GM19238 (cell line): ENCODE data around the gene ID3.
A peak's percentile ranks its signal among the peaks of the same experiment; 100 is the strongest.

Experiments used
- DNase-seq: peaks from one replicate; pipeline ENCODE4 v3.0.0; 2011; ENCODE audit warnings: low spot score; ENCODE audit not compliant: insufficient read length

Gene ID3, protein sequence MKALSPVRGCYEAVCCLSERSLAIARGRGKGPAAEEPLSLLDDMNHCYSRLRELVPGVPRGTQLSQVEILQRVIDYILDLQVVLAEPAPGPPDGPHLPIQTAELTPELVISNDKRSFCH

DNA sequence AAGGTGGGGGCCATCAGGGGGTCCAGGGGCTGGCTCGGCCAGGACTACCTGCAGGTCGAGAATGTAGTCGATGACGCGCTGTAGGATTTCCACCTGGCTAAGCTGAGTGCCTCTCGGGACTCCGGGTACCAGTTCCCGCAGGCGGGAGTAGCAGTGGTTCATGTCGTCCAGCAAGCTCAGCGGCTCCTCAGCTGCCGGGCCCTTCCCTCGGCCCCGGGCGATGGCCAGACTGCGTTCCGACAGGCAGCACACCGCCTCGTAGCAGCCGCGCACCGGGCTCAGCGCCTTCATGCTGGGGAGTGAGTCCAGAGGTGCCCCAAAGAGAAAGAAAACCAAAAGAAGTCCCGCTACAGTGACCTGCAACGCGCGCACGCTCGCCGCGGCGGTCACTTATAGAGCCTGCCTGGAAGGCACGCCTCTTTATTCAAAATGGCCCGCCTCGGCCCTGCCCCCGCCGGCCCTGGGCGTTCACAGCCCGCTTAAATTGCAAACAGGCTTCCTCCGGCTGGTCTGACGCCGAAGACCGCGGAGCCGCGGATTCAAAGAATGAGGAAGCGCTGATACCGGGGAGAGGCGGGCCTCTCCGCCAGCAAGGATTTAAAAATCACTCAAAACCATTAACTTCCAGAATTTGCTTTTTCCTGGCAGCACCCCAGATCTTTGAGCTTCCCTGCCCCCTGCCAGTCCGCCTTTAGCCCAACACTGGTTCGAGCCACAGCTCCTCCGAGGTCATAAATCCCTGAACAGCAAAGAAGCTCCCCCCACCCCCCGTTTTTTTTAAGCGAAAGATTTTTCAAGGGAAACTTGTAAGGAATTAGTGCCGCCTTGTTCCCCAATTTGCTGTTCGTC lies at the start of gene ID3:
Gene ID3, minus strand, starts transcription at position 366 of the 849 bp plus-strand sequence. Its CDS starts 75 bp downstream, at position 291.
- DNase-seq = peak; percentile 67

DNA sequence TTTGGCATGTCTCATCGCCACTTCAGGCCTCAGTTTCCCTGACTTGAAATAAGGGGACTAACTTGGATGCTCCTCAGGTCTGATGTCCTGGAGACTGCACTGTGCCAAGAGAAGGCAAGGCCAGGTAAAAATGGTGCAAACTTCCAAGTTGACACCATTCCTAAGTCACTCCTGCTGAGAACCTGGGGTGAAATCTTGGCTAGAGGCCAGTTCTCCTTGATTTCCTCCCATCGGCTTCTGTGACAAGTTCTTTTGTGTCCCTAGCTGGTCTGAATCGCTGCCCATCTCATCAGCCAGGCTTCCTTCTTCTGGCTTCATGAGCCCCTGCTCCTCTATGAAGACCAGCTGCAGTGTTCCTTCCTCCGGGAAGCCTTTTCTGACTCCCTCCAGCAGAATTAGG lies 48.6 kb upstream of the ID3 start:
- DNase-seq = no peak

DNA sequence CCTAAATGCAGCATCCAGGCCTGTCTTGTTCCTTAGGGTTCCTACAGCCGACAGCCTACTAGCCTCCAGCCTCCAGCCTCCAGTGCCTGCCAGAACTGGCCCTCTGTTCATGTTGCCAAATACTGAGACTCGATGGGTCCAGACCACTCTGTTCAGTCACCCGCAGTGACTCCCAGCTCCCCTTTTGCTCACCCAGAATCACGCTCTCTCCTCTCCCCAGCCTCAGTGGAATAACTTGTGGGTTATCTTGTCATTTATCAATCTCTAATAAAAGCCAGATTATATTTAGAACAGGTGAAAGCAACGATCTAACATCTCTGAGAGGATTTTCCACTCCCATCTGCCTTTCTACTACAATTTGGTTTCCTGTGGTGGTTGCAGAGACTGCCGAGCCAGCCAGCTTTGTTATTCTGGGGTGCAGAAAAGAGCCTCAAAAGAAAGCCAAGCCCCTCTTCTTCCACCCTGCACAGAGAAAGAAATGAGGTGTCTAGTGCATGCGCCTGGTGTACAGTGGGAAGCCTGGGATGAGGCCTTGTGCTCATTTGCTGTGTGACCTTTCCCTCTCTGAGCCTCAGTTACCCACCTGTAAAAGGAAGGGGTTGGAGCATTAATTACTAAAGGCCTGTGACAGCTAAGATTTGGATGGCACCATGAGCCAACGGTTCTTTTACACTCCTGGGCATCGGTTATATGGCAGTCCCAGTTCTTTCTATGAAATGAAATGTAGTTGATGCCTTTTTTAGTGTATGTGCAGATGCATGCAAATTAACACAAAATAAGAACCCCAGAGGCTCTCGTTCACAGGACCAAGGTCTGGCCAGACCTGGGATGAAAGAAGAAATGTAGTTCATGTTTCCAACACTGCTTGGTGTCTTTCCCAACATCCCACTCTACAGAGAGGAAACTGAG lies 42.9 kb upstream of the ID3 start:
- DNase-seq = no peak

DNA sequence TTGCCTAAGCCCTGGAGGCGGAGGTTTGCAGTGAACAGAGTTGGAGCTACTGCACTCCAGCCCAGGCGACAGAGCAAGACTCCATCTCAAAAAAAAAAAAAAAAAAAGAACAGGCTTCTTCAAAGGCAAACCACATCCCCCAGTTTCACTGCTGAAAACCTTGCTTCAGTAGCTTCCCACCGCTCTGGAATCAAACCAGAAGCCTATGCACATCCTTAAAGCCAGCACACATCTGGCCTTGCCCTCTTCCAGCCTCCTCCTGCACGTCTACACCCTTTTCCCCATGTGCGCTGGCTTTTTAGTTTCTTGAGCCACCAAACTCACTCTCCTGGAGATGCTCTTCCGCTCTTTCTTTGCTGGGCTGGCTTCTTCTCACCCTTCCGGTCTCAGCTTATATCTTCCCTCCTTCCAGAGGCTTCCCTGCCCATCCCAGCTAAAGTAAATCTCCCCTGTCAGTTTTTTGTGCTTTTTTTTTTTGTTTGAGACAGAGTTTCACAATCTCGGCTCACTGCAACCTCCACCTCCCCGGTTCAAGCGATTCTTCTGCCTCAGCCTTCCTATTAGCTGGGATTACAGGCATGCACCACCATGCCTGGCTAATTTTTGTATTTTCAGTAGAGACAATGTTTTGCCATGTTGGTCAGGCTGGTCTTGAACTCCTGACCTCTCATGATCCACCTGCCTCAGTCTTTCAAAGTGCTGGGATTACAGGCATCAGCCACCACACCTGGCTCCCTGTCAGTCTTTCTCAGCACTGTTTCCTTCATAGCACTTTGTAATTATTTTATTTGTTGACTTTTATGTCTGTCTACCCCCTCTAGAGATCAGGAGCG lies 42.0 kb upstream of the ID3 start:
- DNase-seq = no peak

DNA sequence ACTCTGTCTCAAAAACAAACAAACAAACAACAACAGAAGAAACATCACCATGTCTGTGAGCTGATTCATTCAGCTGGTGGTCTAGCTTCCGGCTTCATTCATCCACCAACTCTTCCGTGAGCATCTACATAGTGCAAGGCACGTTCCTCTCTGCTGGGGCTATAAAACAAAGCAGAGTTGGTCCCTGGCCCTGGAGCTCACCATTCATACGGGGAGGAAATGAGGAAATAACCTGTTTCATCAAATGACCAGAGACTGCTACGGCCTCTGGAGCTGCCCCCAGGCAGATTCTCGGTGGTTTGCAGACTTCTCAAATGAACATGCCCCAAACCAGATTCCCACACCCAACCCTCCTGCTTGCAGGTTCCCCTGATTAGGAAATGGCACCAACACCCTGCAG lies 41.0 kb upstream of the ID3 start:
- DNase-seq = no peak

DNA sequence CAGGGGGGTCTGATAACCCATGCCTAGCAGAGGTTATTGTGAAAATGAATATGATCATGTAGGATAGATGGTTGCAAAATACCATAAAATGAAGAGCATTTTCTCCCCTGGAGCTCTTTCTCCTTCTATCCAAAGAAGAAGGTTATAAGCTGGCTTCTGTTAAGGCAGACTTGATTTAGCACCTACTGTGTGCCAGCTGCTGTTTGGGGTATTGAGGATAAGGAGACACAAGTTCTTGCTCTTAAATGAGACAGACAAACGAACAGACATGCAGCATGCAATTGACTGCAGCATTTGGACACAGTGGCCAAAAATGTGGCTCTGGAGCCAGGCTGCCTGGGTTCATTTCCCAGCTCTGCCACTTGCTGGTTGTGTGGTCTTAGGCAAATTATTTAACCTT lies 39.8 kb upstream of the ID3 start:
- no peak for DNase-seq

DNA sequence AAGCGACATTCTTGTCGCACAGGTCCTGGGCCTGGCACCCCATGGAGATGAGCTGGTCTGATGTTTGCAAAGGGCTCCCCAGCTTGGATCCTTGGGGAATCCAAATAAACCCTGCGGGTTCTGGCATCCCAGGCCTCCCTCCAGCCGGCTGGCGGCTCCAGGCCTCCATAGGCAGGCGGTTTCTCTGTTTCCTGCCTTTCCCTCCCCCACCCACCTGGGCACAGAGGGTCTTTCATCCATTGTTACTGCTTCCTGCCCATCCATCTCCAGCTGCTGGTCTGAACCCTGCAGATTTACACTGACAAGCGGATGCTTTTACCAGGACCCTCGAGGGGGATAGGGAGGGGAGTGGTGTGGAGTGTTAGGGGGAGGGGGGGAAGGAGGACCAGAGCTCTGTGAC lies 39.1 kb upstream of the ID3 start:
- no peak for DNase-seq

DNA sequence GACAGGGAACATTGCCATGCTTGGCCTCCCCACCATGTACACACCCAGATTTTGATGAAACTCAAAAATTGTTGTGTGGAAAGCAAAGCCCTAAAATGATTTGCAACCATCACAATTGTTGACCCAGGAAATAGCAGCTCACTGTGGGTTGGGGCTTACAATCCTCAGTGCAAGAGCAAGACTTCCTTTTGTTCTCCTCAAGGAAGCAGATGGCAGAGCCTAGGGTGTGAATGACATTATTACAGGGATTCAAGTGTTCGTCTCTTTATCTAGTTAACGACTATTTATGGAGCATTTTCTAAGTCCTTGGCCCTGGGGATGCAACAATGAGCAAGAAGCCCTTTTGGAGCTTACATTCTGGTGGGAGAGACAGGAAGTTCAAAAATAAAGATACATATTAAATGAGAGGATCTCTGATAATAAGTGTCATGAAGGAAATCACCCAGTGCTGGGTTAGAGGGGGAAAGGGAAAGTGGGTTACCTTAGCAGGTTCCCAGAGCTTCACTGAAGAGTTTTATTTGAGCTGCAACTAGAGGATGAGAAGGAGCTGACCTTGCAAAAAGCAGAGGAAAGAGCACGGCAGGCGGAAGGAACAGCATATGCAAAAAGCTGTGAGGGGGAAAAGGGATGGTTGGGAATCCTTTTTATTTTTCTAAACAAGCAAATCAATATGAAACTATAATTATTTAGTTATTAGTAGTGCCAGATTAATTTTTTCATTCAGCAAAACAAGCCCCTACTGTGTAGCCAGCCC lies 38.5 kb upstream of the ID3 start:
- no peak for DNase-seq

DNA sequence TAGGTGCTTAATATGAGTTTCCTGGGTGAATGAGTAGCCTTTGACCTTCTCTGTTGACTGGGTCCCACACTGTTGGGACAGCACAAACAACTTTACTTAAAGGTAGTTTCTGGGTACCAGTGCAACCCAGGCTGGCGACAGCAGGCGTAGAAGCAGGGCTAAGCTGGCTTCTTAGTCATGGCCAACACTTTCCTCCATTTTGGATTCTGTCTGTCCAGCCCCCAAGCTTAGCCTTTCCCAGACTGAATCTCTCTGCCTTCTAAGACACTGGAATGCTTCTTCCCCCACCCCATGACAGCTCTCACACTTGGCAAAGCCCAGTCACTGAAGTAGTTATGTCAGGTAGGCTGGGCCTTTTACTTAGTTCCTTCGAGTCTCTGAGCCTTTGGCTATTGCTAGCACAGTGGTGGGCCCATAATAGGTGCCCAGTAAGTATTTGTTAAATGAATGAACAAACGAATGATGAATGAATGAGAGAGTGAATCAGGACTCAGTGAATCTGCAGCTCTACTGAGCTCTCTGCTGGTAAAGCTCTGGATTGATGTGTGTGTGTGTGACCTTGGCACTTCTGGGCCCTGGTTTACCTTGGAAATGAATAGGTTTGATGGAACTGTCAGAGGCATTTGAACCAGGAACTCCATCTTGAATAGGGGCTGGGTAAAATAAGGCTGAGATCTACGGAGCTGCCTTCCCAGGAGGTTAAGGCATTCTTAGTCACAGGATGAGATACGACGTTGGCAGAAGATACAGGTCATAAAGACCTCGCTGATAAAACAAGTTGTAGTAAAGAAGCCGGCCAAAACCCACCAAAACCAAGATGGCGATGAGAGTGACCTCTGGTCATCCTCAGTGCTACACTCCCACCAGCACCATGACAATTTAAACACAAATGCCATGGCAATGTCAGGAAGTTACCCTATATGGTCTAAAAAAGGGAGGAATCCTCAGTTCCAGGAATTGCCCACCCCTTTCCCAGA lies 37.4 kb upstream of the ID3 start:
- DNase-seq = no peak

DNA sequence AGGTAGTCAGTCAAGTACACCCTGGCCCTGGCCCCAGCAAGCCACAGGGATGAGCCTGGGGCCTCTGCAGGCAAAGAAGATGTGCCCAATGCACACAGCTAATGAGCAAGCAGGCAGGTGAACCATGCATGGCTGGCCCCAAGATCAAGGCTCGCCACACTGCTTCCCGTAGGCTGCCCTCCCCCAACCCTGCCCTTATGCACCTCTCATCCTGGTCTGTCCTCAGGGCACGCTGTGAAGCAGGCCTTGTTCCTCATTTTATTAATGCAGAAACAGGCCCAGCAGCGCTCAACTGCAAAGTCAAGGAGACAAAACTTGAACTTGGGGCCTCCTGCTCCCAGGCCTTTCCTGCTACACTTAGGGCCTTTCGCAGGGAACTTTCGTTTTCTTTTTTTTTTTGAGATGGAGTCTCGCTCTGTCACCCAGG lies 35.6 kb upstream of the ID3 start:
- no peak for DNase-seq

DNA sequence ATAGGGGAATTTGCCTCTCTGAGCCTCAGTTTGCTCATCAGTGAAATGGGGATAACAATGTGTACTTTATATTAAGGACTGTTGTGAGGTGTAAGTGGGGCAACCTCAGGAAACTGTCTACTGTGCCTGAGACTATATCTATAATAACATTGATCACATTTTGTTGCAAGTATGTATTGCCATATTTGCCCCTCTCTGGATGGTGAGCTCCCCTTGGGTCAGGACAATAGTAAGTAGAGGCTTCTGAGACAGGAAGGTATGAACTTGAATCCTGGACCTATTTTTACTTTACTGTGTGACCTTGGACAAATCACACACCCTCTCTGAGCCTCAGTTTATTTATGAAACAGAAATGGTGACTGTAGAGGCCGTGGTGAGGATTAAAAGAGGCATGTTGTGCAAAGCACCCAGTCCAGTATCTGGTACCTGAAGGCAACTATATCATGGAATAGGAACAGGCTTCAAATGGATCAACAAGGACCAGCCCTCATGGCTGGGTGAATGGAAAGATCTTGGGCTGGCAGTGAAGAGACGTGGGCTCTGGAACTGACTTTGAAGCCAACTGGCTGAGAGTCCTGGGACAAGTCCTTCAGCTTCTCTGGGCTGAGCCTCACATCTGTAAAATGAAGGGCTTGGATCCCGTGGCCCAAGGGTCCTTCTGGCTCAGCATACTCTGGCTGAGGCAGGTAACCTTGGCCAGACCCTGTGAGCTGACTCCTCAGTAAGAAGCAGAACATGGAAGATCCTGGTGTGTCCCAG lies 35.0 kb upstream of the ID3 start:
- DNase-seq = no peak

DNA sequence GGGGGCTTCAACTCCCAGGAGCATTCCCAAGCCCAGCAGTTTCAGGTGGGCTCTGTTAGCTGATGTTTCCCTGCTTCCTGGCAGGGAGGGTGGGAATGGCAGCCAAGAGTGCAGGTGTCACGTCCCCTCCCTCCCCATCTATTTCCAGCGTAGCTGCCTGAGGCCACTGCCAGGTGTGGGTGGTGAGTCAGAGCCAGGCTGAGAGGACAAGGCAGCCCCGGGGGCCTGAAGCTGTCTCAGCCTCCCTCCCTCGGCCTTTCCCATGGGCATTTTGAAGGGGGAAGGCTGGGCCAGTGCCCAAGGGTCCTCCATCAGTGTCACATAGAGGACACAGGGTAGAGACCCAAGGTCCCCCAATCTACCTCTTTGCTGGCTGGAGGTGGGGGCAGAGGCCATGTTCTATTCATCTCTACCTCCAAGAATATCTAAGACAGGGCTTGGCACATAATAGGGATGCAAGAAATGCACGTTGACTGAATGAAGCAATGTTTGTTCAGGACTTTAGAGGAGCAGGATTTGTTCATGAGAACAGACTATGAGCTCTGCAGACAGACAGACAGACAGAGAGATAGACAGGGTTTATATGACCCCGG lies 34.4 kb upstream of the ID3 start:
- no peak for DNase-seq

DNA sequence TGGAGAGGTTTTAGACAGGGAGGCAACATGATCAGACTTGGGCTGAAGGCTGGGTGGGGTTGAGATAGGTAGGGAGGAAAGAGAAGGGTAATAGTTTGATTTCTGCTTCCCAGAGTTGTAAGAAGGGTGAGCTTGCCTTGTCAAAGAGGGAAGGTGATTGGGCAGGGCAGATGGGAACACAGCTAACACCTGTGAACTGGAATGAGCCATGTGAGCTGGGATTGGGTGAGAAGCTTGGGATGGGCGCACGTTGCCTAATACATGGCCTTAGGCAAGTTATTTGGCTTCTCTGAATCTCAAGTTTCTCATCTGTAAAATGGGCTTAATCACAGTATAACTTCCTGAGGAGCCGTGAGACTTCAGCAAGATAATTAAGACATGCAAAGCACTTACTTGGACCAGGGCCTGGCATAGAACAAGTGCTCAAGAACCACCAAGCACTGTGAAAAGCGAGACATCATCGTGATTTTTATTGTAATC lies 33.8 kb upstream of the ID3 start:
- no peak for DNase-seq

DNA sequence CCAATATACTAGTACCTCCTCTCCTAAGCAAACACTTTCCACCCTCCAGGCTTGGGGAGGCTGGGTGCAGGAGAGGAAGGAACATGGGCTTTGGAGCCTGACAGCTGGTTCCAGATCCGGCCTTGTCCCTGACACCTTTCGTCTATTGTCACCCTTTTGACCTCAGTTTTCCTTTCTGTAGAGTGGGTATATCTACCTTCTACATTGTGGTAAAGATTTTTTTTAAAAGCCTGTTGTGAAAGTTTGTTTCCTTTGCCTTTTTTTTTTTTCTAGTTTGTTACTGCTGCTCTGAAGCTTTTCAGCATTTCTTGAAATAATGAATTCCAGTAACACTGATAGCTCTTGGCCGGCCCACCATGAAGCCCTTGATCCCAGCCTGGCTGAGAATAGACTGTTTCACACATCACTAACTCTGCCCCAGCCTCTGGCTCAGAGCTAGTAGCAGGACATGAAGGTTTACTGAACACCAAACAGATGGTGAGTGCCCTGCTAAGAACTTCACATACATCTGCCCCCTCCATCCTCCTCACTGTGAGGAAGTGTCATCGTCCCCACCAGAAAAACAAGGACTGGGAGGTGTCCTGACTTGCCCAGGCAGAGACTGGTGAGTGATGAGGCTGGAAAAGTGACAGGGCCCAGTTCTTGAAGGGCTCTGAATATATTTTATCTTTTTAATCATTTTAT lies 33.0 kb upstream of the ID3 start:
- no peak for DNase-seq

DNA sequence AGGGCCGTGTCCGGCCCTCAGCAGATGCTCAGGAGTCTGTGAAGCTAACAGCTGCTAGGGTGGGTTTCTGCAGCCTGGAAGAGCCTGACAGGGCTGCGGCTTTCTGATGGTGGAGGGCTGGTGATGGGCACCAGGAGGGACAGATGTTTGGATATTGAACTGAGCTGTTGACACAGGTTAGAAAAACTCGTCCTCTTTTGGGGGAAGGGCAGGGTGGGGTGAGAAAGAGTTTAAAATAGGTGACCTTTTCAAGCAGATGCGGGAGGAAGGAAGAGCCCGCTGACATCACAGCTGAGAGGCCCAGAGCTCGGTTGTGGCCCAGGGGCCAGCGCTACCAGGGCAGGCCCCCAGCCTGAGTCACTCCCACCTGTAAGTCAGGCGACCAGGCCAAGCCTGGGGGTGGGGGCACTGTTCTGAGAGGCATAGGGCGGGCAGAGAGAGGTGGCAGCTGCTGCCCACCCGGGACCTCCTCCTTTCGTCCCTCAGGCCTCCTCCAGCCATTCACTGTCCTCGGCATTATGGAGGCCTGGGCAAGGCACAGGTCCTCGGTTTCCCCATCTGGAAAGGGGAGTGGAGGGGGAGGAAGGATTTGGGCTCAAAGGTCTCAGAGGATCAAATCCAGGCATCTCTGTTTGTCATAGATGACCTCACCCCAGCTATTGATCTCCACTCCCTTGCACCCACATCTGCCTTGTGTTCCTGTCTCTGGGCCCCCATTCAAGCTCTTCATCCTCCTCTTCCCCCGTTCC lies 32.3 kb upstream of the ID3 start:
- no peak for DNase-seq

DNA sequence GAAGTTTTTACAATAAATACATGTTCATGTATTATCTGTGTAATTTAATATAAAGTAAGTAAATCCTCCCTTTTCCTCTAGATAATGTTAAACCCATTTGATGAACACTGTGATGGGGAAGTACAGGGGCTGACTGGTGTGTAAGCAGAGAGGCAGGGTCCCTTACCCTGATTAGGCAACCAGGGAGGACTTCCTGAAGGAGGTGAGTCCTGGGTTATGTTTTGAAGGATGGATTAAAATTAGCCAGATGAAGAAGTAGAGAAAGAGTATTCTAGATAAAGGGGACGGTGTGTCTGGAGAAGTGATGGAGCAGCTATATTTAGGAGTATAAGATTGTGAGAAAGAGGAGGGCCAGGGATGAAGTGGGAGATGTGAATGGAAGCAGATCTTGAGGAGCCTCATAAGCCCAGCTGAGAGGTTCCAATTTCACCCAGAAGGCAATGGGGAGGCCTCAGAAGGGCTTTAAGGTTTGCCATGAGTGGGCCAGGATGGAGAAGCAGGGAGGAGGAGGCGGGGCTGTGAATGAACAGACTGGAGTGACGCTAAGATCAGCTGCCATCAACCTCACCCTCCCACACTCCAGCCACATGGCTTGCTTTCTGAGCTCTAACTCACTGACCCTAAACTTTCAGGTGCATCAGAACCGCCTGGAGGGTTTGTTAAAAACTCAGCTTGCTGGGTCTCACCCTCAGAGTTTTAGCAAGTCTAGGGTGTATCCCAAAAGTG lies 30.9 kb upstream of the ID3 start:
- DNase-seq = no peak
